Measurements from ENCODE around the gene TLX2. TPM values are rescaled to one million over a fixed set of nuclear protein-coding genes. Genes with fewer than 3 reads are reported as not detected.
A peak's percentile ranks its signal among the peaks of the same experiment; 100 is the strongest.

Gene TLX2
- total RNA-seq, 1 experiment from 2014 or later, result 0.68 TPM

- H3K27me3 Mint-ChIP-seq (ENCODE audit: insufficient read depth, unreplicated experiment), result peaks cover 5% of the 10 kb centered on the region
- peaks cover 7% of the 10 kb centered on the region for H3K4me1 Mint-ChIP-seq (ENCODE audit: low read depth, unreplicated experiment)
- Histone ChIP-seq H3K4me1 (peaks cover 6% of the 10 kb centered on the region), H3K9me3 (no peaks in the 10 kb centered on the region), H3K36me3 (ENCODE audit: control insufficient read depth, insufficient read depth, low read length) (peaks cover 9% of the 10 kb centered on the region), H3K27me3 (replicated peaks; ENCODE audit: control insufficient read depth, insufficient read depth, low read length) (no peaks in the 10 kb centered on the region), H3K4me3 (ENCODE audit: low read depth, low read length) (no peak overlapping the region)
- BruUV-seq (replicated peaks), result no TSS peak
- H3K4me3 Mint-ChIP-seq (ENCODE audit: unreplicated experiment), result no peak overlapping the region
- no peaks in the 10 kb centered on the region for H3K9me3 Mint-ChIP-seq (ENCODE audit: unreplicated experiment)
- ChIA-PET POLR2A (no interaction called here), CTCF (no interaction called here)
- peaks cover 30% of the 10 kb centered on the region for H3K36me3 Mint-ChIP-seq (ENCODE audit: insufficient read depth, unreplicated experiment)
- no peak overlapping the region for H3K27ac Mint-ChIP-seq (ENCODE audit: unreplicated experiment)
- TF ChIP-seq, protein P1, sequence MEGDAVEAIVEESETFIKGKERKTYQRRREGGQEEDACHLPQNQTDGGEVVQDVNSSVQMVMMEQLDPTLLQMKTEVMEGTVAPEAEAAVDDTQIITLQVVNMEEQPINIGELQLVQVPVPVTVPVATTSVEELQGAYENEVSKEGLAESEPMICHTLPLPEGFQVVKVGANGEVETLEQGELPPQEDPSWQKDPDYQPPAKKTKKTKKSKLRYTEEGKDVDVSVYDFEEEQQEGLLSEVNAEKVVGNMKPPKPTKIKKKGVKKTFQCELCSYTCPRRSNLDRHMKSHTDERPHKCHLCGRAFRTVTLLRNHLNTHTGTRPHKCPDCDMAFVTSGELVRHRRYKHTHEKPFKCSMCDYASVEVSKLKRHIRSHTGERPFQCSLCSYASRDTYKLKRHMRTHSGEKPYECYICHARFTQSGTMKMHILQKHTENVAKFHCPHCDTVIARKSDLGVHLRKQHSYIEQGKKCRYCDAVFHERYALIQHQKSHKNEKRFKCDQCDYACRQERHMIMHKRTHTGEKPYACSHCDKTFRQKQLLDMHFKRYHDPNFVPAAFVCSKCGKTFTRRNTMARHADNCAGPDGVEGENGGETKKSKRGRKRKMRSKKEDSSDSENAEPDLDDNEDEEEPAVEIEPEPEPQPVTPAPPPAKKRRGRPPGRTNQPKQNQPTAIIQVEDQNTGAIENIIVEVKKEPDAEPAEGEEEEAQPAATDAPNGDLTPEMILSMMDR (IDR thresholded peaks at IDR 0.05; ENCODE audit: insufficient read depth in 1 of 2, low read depth in 1 of 2, low read length in 1 of 2, severe bottlenecking in 1 of 2, unreplicated experiment in 1 of 2), result no peak
- intact Hi-C loops (cut with micrococcal nuclease; ENCODE audit: unreplicated experiment), result no loop called here
- DNase-seq, result peak in 1 of 2 experiments; percentile 30
These were observed 9.8 kb downstream of the TLX2 start for GRCh38 chr2:74524005-74524404.

DNA sequence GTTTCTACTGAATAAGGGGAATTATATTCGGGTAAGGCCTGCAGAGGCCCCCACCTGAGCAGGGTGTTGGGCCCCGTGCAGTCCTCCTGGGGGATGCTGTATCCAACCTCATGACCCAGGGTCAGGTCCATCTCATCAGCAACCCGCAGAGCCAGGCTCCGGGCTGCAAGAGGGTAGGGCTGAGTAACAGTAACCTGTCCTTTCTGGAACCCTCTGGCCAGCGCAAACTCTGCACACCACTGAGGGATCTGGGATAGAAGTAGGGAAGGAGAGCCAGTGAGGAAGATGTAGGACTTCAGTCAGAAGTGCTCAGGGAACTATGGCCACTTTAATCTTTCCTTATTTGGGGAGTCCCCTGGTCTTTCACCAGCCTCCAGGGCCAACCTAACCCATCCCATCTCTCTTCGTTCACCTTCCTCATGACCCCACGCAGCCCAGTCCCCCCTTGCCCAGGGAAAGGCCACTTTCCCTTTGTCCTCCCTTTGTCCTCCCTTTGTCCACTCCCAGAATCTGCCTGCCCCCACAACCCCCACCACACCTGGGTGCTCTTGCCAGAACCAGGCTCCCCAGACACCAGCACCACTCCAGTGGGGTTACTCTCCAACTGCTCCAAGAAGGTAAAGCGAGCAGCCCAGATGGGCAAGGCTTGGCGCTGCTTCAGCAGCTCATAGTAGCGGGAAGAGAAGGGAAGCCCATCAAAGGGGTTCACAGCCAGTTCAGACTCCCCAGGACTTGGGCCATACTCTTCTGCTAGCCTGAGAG lies 10.9 kb downstream of the TLX2 start:
- TF ChIP-seq, protein P1 (IDR thresholded peaks at IDR 0.05; ENCODE audit: insufficient read depth in 1 of 2, low read depth in 1 of 2, low read length in 1 of 2, severe bottlenecking in 1 of 2, unreplicated experiment in 1 of 2), result no peak
- peaks cover 6% of the 10 kb centered on the region for H3K4me1 ChIP-seq
- peaks cover 3% of the 10 kb centered on the region for H3K27me3 Mint-ChIP-seq (ENCODE audit: insufficient read depth, unreplicated experiment)
- no peak overlapping the region for H3K27ac Mint-ChIP-seq (ENCODE audit: unreplicated experiment)
- no TSS peak for BruUV-seq (replicated peaks)
- H3K4me3 ChIP-seq (ENCODE audit: low read depth, low read length), result no peak overlapping the region
- no peaks in the 10 kb centered on the region for H3K9me3 ChIP-seq
- H3K27me3 ChIP-seq (replicated peaks; ENCODE audit: control insufficient read depth, insufficient read depth, low read length), result no peaks in the 10 kb centered on the region
- H3K9me3 Mint-ChIP-seq (ENCODE audit: unreplicated experiment), result no peaks in the 10 kb centered on the region
- CTCF ChIA-PET, result no interaction called here
- intact Hi-C loops (cut with micrococcal nuclease; ENCODE audit: unreplicated experiment), result no loop called here
- H3K4me1 Mint-ChIP-seq (ENCODE audit: low read depth, unreplicated experiment), result peaks cover 7% of the 10 kb centered on the region
- H3K36me3 ChIP-seq (ENCODE audit: control insufficient read depth, insufficient read depth, low read length), result peaks cover 9% of the 10 kb centered on the region
- DNase-seq, result peak in 1 of 2 experiments; percentile 27
- POLR2A ChIA-PET, result interaction anchor here (1.5 kb wide), 1 partner anchor 23 kb away, joined by 5 read pairs; no protein-coding TSS in a partner anchor
- H3K4me3 Mint-ChIP-seq (ENCODE audit: unreplicated experiment), result no peak overlapping the region
- peaks cover 41% of the 10 kb centered on the region for H3K36me3 Mint-ChIP-seq (ENCODE audit: insufficient read depth, unreplicated experiment)

GRCh38 chr2:74525717-74526648 lies 11.7 kb downstream of the TLX2 start, which contains the start of gene DQX1:
Gene DQX1, minus strand, starts transcription at chr2:74526231. Its CDS starts 502 bp downstream, at chr2:74525729.
- H3K4me3 Mint-ChIP-seq (ENCODE audit: unreplicated experiment), result no peak within 1 kb of the TSS
- peak within 1 kb of the TSS; percentile 13; the same call in 1 of the 2 replicates for H3K4me3 ChIP-seq (ENCODE audit: low read depth, low read length)
- CTCF ChIA-PET, result no interaction called here

More at GRCh38 chr2:74525717-74526648, 11.7 kb downstream of the TLX2 start, which contains the start of gene DQX1:
- H3K36me3 Mint-ChIP-seq (ENCODE audit: insufficient read depth, unreplicated experiment), result peaks cover 41% of the 10 kb centered on the region
- BruUV-seq (replicated peaks), result no TSS peak
- H3K9me3 Mint-ChIP-seq (ENCODE audit: unreplicated experiment), result no peaks in the 10 kb centered on the region
- H3K36me3 ChIP-seq (ENCODE audit: control insufficient read depth, insufficient read depth, low read length), result peaks cover 9% of the 10 kb centered on the region
- H3K27ac Mint-ChIP-seq (ENCODE audit: unreplicated experiment), result no peak within 1 kb of the TSS
- peaks cover 6% of the 10 kb centered on the region for H3K4me1 ChIP-seq
- H3K4me1 Mint-ChIP-seq (ENCODE audit: low read depth, unreplicated experiment), result peaks cover 12% of the 10 kb centered on the region
- intact Hi-C loops (cut with micrococcal nuclease; ENCODE audit: unreplicated experiment), result no loop called here
- POLR2A ChIA-PET, result interaction anchor here (0.7 to 1.5 kb wide), 3 partner anchors 16 to 43 kb away, joined by 3 to 5 read pairs (median 3); no protein-coding TSS in a partner anchor
- H3K27me3 ChIP-seq (replicated peaks; ENCODE audit: control insufficient read depth, insufficient read depth, low read length), result no peaks in the 10 kb centered on the region
- H3K9me3 ChIP-seq, result no peaks in the 10 kb centered on the region
- H3K27me3 Mint-ChIP-seq (ENCODE audit: insufficient read depth, unreplicated experiment), result no peaks in the 10 kb centered on the region
- peak; percentile 43 to 58 for DNase-seq
- TF ChIP-seq, protein P1 (IDR thresholded peaks at IDR 0.05; ENCODE audit: insufficient read depth in 1 of 2, low read depth in 1 of 2, low read length in 1 of 2, severe bottlenecking in 1 of 2, unreplicated experiment in 1 of 2), result no peak

Data from Caco-2 (cell line).